Activated T-helper 1 cell treated with anti-CD3 and anti-CD28 coated beads, Interleukin-12 subunit alpha, Interleukin-12 subunit beta, Interleukin-2, Interleukin-4 antibody, amounts not matched to agents 30 ng/mL and 10 ng/mL and 1 ng/mL, durations not matched to agents 14 hours and 24 hours and 36 hours (primary cell): ENCODE data around the gene CCDC91. TPM values are rescaled to one million over a fixed set of nuclear protein-coding genes. Genes with fewer than 3 reads are reported as not detected.
A peak's percentile ranks its signal among the peaks of the same experiment; 100 is the strongest.

Experiments
- DNase-seq: peaks from one replicate; pipeline ENCODE4 v3.0.0; 2021; ENCODE audit warnings: low spot score
- H3K27ac Mint-ChIP-seq: one replicate; pipeline ENCODE4 v1.8.0; 2021; ENCODE audit warnings: mild to moderate bottlenecking, mixed read lengths
- H3K27me3 Mint-ChIP-seq: one replicate; pipeline ENCODE4 v1.8.0; 2022; ENCODE audit warnings: mild to moderate bottlenecking, moderate library complexity, mixed read lengths; ENCODE audit not compliant: insufficient read depth
- H3K36me3 Mint-ChIP-seq: one replicate; pipeline ENCODE4 v1.8.0; 2021; ENCODE audit warnings: low read depth, mixed read lengths
- H3K4me1 Mint-ChIP-seq: one replicate; pipeline ENCODE4 v1.8.0; 2021; ENCODE audit warnings: low read depth, mixed read lengths
- H3K4me3 Mint-ChIP-seq: one replicate; pipeline ENCODE4 v1.8.0; 2021; ENCODE audit warnings: mild to moderate bottlenecking, moderate library complexity, mixed read lengths
- H3K9me3 Mint-ChIP-seq: one replicate; pipeline ENCODE4 v1.8.0; 2021; ENCODE audit warnings: mixed read lengths
- intact Hi-C: fragments of 100-400 bp; cut with micrococcal nuclease; formaldehyde crosslinking; loops from one replicate; pipeline ENCODE4 v1.15.1; 2024
- total RNA-seq: library from RNA; stranded (reverse); gene quantifications from 2 replicates; pipeline ENCODE4 v1.2.3, GENCODE V29; 2022

Gene CCDC91
- total RNA-seq, 1 donor from 2014 or later: 12.9 TPM

DNA sequence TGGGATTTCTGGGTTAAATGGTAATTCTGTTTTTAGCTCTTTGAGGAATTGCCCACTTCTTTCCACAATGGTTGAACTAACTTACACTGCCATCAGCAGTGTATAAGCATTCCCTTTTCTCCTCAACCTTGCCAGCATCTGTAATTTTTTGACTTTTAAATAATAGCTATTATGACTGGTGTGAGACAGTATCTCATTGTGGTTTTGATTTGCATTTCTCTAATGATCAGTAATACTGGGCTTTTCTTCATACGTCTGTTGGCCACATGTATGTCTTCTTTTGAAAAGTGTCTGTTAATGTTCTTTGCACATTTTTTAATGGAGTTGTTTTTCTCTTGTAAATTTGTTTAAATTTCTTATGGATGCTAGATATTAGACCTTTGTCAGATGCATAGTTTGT is 323.7 kb downstream of the CCDC91 start:
- Mint-ChIP-seq H3K4me3 (no peak overlapping the region), H3K9me3 (peaks cover 7% of the 10 kb centered on the region), H3K27me3 (no peaks in the 10 kb centered on the region), H3K4me1 (no peaks in the 10 kb centered on the region), H3K27ac (no peak overlapping the region), H3K36me3 (no peaks in the 10 kb centered on the region)
- DNase-seq: no peak
- intact Hi-C loops: no loop called here

- H3K9me3 Mint-ChIP-seq: peaks cover 17% of the 10 kb centered on the region
- H3K4me1 Mint-ChIP-seq: no peaks in the 10 kb centered on the region
- H3K27ac Mint-ChIP-seq: no peak overlapping the region
- no peaks in the 10 kb centered on the region for H3K27me3 Mint-ChIP-seq
- no peak overlapping the region for H3K4me3 Mint-ChIP-seq
- no peaks in the 10 kb centered on the region for H3K36me3 Mint-ChIP-seq
- DNase-seq: no peak
- intact Hi-C loops: no loop called here
Measured at GRCh38 chr12:28517101-28517500, 326.8 kb downstream of the CCDC91 start.

GRCh38 chr12:28527631-28528249 is 337.5 kb downstream of the CCDC91 start:
- Mint-ChIP-seq H3K4me1 (peaks cover 11% of the 10 kb centered on the region), H3K27ac (no peak overlapping the region), H3K36me3 (peaks cover 5% of the 10 kb centered on the region), H3K9me3 (peaks cover 36% of the 10 kb centered on the region), H3K4me3 (no peak overlapping the region), H3K27me3 (no peaks in the 10 kb centered on the region)
- intact Hi-C loops: no loop called here
- DNase-seq: no peak

- peaks cover 6% of the 10 kb centered on the region for H3K4me1 Mint-ChIP-seq
- no peak overlapping the region for H3K27ac Mint-ChIP-seq
- H3K36me3 Mint-ChIP-seq: peaks cover 1% of the 10 kb centered on the region
- H3K27me3 Mint-ChIP-seq: no peaks in the 10 kb centered on the region
- H3K4me3 Mint-ChIP-seq: no peak overlapping the region
- H3K9me3 Mint-ChIP-seq: peaks cover 4% of the 10 kb centered on the region
- DNase-seq: no peak
- intact Hi-C loops: no loop called here
Measured at GRCh38 chr12:28535216-28535615, 345.0 kb downstream of the CCDC91 start.

GRCh38 chr12:28536088-28536487 is 345.8 kb downstream of the CCDC91 start:
- Mint-ChIP-seq H3K9me3 (peaks cover 4% of the 10 kb centered on the region), H3K36me3 (peaks cover 1% of the 10 kb centered on the region), H3K4me1 (peaks cover 6% of the 10 kb centered on the region), H3K27ac (peak overlapping the region; percentile 79), H3K27me3 (no peaks in the 10 kb centered on the region), H3K4me3 (no peak overlapping the region)
- DNase-seq: no peak
- intact Hi-C loops: loop anchor here (1.0 to 2.0 kb wide), 4 partner anchors 16 to 713 kb away; no protein-coding TSS in a partner anchor

DNA sequence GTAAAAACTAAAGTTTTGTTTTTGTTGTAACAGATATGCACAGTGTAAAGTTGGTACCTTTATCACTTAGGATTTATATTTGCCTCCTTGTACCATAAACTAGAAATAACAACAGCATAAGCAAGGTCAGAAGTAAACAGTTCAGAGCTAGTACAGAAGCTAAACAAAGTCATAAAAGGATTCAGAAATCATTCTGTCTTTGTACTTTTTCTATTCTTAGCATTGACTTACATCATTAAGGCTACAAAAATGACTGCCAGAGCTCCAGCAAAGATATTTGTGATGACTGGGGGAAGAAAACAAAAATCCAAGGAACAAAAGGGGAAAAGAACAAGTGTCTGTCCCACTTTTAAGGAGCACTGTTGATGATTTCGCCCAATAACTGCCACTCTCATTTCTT is 347.2 kb downstream of the CCDC91 start:
- Mint-ChIP-seq H3K9me3 (peaks cover 12% of the 10 kb centered on the region), H3K4me3 (no peak overlapping the region), H3K27me3 (no peaks in the 10 kb centered on the region), H3K36me3 (peaks cover 5% of the 10 kb centered on the region), H3K27ac (no peak overlapping the region), H3K4me1 (peaks cover 13% of the 10 kb centered on the region)
- intact Hi-C loops: loop anchor here (2.0 kb wide), 2 partner anchors 39 to 715 kb away; no protein-coding TSS in a partner anchor
- DNase-seq: no peak

DNA sequence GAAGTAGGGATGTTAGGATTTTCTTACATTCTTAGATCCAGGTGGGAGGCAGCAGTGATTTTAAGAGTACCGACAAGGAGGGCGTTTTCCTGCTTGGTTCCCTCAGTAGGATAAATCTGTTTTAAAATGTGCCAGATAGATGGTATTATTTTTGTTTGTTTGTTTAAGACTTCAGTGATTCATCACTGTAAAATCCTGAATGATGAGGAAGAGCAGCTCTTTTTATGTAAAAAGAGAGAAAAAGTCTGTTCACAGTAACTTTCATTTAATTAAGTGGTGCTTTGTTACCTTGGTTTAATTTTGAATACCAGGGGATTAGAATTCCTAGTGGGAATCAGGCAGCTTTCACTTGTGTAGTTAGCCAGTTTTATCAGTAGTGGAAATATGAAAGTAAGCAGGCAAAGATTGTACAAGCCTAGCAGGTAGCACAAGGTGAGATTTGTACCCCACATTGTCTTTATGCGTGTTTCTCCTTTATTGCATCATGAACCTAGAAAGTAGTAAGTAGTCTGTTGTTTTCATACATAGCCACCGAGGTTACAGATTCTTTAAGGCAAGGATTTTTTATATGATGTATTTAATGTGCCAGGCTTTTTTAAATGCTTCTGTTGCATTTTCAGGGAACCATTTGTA is 349.6 kb downstream of the CCDC91 start:
- Mint-ChIP-seq H3K4me1 (peaks cover 31% of the 10 kb centered on the region), H3K4me3 (no peak overlapping the region), H3K27ac (no peak overlapping the region)

DNA sequence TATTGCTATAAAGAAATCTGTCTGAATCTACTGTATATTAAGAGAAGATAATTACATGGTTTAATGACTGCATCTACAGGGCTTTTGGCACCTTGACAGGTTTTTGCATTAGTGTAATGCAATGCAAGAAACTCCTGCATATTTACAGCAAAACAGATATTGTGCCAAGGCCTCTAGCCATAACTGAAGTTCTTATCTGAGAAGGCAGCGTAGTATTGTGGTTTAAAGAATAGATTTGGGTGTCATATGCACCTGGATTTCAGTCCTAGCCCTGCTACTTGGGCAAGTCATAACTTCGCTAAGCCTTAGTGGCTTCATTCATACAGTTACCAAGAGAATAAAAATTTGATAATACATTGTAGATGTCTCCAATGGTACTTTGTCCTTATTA is 350.1 kb downstream of the CCDC91 start:
- intact Hi-C loops: no loop called here

More for the DNA sequence above, 349.6 kb downstream of the CCDC91 start:
- Mint-ChIP-seq H3K36me3 (peaks cover 4% of the 10 kb centered on the region), H3K27me3 (no peaks in the 10 kb centered on the region), H3K9me3 (peaks cover 25% of the 10 kb centered on the region)
- intact Hi-C loops: no loop called here
- no peak for DNase-seq

GRCh38 chr12:28543021-28543890 is 353.0 kb downstream of the CCDC91 start:
- DNase-seq: no peak
- H3K27ac Mint-ChIP-seq: peak overlapping the region; percentile 74
- peaks cover 25% of the 10 kb centered on the region for H3K9me3 Mint-ChIP-seq
- intact Hi-C loops: loop anchor here (1.0 kb wide), 1 partner anchor 9 kb away; no protein-coding TSS in a partner anchor
- no peaks in the 10 kb centered on the region for H3K27me3 Mint-ChIP-seq
- peaks cover 4% of the 10 kb centered on the region for H3K36me3 Mint-ChIP-seq
- peaks cover 25% of the 10 kb centered on the region for H3K4me1 Mint-ChIP-seq
- peak overlapping the region; percentile 28 for H3K4me3 Mint-ChIP-seq

More for the DNA sequence above, 350.1 kb downstream of the CCDC91 start:
- H3K4me1 Mint-ChIP-seq: peaks cover 31% of the 10 kb centered on the region
- no peak for DNase-seq
- no peak overlapping the region for H3K4me3 Mint-ChIP-seq
- no peak overlapping the region for H3K27ac Mint-ChIP-seq
- H3K27me3 Mint-ChIP-seq: no peaks in the 10 kb centered on the region
- H3K9me3 Mint-ChIP-seq: peaks cover 25% of the 10 kb centered on the region
- peaks cover 4% of the 10 kb centered on the region for H3K36me3 Mint-ChIP-seq

DNA sequence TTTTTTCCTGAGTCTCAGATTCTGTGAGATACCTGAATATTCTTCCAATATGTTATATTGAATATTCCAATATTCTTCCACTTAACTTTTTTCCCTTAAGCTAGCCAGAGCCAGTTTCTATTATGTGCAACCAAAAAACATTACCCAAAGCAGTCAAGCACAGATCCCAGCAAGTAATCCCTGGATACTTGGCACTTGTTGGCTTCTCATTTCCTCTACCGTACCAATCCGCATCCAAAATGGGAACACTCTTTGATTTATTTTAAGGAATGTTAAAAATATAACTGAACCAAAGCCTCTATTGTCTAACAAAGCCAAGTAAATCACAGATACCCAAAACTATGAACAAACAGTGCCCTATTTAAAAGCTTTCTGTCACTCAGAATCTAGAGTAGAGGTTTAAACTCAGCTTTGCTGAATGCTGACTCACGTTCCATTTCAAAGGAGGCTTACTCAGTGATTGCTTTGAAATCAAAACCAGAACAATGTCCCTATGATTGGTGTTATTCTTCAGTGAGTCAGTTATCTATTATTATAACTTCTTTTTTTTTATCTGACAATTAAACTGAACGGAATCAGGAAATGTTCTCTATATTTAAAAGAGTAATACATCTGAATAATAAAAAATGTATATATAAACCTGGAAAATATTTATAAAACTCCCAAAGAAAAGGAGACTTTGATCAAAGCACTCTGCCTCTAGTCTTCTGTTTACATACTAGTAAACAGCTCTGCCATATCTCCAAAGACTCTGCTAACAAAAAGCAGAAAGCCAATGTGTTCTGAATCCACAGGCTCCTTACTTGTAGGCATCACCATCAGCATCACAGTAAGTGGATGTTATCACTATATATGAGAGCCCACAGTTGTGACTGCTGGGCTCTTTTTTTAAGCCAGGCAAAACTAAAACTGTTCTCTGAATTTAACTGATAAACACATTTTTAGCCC is 360.8 kb downstream of the CCDC91 start:
- Mint-ChIP-seq H3K27ac (no peak overlapping the region), H3K27me3 (no peaks in the 10 kb centered on the region), H3K4me3 (no peak overlapping the region), H3K4me1 (peaks cover 9% of the 10 kb centered on the region), H3K9me3 (no peaks in the 10 kb centered on the region), H3K36me3 (peaks cover 2% of the 10 kb centered on the region)
- no peak for DNase-seq
- intact Hi-C loops: no loop called here

DNA sequence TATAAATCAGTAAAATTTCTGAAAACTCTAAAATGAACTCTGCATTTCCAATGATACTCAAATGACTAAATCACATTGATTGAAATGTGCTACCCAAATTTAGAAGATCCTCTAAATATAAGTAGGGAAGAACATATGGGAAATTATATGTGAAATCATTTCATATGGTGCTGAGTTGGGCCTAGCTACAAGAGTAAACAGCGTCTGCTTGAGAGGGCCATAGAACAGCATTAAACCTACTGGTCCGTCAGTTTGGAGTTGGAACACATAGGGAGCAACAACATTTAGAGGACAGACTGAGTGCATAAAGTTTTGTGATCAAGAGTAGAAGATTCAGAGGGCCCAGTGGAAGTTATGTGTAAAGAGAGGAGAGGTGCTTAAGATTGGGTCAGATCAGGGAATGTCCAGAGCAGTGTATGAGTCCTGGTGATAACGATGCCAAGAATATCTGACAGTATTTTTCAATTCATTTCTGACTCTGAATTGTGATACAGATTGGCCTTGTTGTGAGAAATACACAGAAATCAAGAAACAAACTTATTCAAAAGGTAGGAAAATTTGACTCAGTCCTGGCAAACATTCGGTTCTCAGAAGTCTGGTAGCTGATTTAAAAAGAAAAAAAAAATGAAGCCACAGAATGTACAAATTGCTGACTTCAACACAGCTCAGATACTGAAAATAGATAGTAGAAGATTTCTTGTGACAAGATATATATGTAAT is 362.2 kb downstream of the CCDC91 start:
- Mint-ChIP-seq H3K27me3 (no peaks in the 10 kb centered on the region), H3K36me3 (peaks cover 2% of the 10 kb centered on the region), H3K27ac (peak overlapping the region; percentile 78), H3K4me3 (no peak overlapping the region), H3K4me1 (peaks cover 9% of the 10 kb centered on the region), H3K9me3 (no peaks in the 10 kb centered on the region)
- intact Hi-C loops: loop anchor here (1.0 kb wide), 4 partner anchors 9 to 299 kb away; no protein-coding TSS in a partner anchor
- DNase-seq: no peak
